GM18499 (cell line): ENCODE data around the gene TAF4B.
"Not testable (repeated sequence)": the region's sequence is repeated elsewhere in the genome, so short reads cannot be mapped to it uniquely, and the experiment has no call there.

ENCODE experiments used
- ATAC-seq: cut with Tn5 transposase; IDR thresholded peaks from one replicate; pipeline ENCODE4 v1.9.1; 2021; ENCODE audit warnings: moderate number of reproducible peaks; ENCODE audit not compliant: insufficient read depth, unreplicated experiment

Gene TAF4B

DNA sequence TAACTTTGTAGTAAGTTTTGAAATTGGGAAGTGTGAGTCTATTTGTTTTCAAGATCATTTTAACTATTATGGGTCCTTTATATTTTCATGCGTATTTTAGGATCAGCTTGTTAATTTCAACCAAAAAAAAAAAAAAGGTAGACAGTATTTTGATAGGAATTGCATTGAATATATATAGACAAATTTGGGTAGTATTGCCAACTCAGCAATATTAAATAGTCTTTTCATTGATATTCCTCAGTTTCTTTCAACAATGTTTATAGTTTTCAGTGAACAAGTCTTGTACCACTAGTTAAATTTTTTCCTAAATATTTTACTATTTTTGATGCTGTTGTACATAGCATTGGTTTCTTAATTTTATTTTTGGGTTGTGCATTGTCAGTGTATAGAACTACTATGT is 149.9 kb downstream of the TAF4B start:
- no peak for ATAC-seq

DNA sequence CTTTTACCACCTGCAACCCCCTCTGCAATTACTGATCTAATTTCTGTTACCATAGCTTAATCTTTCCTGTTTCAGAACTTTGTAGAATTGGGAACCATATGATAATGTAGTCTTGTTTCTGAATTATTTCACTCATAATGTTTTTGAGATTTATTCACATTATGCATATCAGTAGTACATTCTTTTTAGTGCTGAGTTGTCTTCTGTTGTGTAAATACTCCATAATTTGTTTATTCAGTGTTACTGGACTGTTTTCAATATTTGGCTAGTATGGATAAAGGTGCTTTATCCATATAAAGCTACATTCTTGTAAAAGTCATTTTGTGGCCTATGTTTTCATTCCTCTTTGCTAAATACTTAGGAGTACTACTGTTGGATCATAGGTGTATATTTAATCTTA is 152.5 kb downstream of the TAF4B start:
- ATAC-seq = no peak

DNA sequence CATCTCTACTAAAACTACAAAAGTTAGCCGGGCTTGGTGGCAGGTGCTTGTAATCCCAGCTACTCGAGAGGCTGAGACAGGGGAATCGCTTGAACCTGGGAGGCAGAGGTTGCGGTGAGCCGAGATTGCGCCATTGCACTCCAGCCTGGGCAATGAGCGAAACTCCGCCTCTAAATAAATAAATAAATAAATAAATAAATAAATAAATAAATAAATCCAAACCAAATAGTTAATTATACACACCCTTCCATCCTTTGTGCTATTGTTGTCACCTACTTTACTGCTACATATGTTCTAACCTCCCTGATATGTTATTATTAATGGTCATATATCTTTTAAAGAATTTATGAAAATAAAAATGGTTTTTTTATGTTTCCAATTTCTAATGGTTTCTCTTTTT is 155.3 kb downstream of the TAF4B start:
- ATAC-seq = not testable (repeated sequence)

DNA sequence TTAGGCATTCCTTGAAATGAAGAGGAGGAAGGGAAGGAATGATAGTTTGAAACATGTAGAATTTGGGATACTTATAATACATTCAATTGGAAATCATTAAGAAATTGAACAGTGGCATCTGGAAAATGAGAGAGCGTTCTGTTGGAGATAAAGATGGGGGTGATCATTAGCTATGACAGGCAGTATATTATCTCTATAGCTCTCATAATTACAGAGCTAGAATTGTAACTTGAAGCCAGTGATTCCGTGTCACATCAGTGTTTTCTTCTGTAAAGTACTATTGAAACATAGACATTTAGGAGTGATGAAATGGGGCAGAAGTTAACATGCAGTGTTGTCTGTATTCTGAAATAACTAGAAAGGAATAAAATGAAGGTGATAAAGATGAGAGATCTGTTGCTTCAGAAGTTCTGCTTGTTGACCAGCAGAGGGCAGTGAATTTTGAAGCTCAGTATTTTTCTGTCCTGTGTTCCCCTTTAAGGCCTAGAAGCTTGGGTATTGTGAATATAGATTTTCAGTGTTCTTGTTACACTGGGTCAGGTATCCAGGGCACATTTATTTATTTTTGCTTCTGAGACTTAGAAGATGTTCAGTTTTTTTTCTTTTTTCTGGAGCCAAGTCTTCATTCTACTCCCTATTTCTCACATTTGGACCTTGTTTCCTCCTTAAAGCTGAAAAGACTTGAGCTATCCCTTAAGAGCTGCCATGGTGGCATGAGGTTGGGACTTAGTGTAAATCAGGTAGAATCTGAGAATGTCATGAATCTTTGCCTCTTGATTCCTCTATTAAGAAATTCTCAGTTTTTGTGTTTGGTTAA is 157.4 kb downstream of the TAF4B start:
- ATAC-seq = no peak

DNA sequence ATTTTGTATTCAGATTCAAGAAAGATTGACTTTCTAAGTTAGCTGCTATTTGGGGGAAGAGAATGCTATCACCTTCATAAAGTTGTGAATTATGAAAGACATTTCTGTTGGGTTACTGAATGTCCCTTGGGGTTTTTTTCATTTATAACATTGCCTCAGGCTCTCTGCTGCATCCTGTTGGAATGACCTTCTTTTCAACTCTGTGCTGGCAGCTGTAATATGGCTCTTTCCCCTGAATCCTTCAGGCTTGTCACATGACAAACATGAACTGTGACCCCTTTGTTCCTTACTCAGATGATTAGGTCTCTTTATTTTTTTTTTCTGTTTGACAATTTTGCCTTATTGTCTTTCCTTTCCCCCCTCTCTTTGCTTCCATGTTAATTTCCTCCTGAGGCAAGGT is 159.8 kb downstream of the TAF4B start:
- ATAC-seq = no peak

DNA sequence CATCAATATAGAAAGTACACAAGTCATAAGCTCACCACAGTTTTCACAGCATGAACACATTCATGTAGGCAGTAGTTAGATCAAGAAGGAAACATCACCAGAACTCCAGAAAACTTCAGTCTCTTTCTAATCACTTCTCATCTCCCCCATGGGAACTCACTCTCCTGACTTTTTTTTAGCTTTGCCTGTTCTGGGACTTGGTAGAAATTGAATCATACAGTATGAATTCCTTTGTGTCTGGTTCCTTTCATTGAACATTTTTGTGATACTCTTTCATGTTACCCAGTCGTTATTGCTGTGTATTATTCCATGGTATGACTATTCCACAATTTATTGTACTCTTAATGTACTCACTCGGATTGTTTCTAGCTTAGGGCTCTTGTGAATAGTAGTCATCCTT is 160.2 kb downstream of the TAF4B start:
- ATAC-seq = no peak

DNA sequence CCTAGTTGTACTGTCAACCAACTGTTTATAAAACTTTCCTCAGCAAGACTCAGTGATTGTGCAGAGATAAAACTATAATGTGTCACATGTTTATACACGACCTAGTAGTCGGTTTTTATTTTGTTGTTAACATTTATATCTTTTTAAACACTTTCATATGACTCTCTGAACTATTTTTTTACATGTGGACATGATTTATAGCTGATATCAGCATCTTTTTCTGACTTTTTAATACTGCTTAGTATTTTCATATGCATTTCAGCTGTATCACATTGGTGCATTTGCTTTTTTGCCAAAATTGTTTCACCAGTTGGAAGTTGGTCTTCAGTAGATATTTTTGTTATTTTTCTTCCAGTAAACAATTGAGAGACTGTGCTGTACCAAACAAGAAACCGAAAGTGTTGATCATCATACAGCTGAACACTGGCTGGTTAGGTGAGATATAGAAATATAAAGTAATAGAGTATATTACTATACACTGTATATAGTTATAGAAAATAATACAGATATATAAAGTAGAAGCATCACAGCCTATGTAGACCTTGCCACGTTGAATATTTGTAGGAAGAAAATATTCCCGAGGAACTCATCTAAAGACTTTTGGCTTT is 167.9 kb downstream of the TAF4B start:
- ATAC-seq = no peak

DNA sequence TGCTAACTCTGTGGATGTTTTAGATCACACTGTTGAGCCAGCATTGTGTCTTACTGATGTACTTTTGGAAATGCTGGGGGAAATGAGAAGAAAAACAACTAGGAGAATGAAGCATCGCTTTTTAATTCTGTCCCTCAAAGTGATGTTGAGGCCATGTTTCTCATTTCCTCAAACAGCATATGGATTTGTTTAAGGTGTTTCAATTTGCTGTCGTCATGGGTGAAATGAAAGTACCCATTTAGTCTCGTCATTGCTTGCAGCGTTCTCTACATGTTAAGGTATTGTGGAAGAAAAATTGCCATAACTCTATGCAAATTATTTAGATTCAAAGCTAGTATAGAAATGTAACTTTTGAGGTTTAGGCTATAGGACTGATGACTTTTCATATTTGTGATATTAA is 170.8 kb downstream of the TAF4B start:
- ATAC-seq = no peak

DNA sequence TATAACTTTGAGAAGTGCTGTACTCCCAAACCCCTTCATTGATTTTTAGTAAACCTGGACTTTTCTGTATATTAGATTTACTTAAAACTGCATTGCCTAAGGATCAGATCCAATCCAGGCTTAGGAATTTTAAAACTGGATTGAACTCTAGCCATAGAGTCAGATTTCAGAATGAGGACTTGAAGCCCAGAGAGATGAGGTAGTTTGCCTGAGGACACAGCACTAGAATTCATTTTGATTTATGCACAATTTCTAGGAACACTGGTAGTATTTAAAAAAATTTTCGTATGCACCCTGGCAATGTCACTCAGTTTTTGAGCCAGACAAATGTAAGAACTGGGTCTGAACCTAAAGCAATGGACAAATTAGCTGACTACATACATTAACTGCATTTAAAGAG is 177.2 kb downstream of the TAF4B start:
- ATAC-seq = no peak

DNA sequence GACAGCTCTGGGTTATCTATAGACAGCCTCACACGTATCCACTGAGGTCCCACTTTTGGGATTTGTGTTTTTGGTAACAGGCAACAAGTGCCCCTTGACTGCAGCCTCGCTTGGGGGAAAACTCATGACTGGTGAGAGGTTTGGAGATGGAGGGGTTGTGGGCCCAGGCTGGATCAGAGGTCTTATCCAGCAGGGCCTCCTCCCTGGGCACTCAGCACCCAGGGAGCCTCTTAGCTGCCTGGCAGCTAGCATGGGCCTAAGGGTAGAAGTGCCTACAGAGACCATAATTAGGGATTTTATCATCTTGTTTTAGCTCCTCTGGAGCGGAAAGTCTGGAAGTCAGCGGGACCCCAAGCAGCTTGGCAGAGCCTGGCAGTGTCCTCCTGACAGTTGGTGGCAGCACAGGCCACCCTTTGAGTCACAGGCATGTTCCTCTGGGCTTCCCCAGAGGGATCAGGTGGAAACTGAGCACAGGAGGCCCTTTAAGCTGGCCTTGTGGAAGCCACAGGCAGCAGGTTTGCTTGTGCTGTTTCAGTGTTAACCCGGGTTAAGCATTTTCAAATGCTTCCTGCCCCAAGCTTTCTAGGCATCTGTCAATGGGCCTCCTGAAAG is 179.1 kb downstream of the TAF4B start:
- ATAC-seq = peak; percentile 64

DNA sequence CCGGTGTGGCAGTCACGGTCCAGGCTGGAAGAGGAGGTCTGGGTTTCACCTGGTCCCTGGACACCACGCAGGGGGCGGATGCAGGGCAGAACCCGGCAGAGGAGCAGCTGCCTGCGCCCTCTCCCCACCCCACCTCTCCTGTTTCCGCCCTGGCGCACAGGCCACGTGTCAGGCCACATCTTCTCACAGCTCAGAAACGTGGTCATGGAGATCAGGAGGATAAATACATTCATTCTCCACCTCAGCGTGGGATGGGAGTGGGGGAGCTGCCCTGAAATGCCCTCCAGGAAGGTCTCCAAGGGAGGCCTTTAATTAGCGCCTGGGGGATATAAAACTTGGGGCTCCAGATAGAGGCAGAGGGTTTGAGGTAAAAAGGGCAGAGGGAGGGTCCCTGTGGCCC is 180.1 kb downstream of the TAF4B start:
- no peak for ATAC-seq

DNA sequence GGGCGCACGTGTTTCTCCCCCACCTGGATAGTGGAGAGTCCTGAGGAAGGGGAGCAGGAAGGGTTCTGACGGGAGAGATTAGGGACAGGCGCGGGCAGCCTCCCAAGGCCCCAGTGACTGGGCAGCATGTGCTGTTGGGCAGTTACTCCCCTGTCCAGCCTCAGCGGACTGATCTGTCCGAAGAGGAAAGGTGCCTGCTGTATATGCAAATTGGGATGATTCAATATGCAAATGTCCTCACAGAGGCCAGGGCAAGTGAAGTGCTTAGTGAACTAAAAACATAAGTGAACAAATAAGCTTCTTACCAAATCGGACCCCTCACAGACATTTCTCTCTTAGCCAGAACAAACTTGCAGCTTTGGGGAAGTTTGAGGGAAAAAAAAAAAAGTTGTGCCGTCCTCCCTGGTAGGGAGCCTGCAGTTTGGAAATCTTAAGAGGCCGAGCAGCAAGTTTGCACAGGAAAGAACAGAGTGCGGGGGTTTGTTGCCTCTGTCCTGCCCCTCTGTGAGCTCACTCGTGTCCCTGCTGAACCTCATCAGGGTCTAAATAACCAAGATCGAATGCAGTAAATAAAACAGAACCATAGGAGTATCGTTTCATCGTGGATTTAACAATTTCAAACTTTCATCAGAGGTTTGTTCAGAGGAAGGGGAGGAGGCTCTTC is 180.7 kb downstream of the TAF4B start:
- ATAC-seq = no peak

DNA sequence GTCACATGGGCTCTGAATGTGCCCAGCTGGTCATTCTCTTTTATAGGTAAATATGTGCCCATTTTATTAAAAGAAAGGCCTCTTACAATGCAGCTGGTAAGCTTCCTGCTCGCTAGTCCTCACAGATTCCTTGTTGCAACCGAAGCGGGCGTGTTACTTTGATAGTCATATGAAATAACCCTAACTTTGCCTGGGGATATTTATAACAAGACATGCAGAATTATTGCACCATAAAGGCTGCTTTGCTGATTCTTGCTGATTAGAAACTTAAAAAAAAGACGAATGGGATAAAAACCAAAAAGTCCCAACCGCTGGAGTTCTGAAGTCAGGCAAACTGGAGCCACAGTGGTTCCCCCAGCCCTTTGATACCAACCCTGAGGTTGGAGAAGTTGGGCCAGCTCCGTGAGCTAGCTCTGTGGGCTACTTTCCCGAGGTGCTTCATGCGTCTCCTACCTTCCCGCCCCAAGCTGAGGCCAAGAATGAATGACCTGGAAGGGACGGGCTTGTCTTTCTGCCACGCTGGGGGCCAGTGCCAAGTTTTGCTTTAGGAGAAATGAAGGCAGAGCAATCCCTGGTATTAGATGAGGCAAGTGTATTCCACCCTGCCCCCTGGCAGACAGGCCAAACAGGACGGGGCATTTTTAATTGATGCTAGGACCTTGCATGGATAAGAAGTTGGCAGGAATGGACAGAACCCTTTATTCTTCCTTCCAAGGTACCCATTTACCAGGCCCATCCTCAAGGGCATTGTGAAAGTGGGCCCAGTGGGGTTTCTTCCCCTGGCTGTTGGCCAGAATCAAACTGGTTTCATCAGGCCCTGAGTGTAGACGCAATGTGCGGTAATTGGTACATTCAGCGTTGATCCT is 181.7 kb downstream of the TAF4B start:
- no peak for ATAC-seq

DNA sequence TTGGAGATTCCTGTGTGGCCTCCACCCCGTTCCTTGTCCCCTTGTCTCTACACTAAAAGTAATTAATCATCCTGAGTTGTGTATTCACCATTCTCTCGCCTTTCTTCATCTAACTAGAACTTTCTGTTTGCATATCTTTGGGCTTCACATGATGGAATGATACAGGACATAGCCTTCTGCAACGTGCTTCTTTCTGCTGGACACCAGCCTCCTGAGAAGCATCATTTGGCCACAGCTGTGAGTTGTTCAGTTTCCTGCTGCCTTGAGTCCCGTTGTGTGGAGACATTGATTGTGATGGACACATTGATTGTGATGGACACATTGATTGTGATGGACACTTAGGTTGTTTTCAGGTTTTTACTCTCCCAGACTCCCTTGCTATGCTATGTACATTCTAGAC is 182.8 kb downstream of the TAF4B start:
- ATAC-seq = no peak

DNA sequence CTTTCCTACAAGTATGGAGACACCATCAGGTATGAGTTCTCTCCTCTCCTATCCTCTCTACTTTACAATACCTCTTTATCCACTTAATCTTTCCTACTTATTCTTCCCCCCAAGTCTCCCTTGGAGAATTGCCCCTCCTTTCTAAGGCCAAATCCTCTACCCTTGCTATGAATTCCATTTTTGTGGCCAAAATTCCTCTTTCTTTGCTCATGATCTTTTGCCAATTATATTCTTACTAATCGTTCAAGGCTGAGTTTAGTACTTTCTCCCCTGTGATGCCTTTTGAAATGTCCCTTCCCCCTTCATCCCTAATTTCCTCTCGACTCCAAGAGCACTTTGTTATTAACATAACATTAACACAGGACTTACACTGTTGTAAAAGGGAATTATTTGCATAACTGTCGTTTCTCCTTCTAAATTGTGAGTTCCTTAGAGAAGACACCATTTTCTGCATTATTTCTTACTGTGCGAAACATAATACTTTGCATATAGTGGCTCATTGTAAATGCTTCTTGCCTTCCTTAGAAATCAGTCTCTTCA is 188.7 kb downstream of the TAF4B start:
- ATAC-seq = no peak

DNA sequence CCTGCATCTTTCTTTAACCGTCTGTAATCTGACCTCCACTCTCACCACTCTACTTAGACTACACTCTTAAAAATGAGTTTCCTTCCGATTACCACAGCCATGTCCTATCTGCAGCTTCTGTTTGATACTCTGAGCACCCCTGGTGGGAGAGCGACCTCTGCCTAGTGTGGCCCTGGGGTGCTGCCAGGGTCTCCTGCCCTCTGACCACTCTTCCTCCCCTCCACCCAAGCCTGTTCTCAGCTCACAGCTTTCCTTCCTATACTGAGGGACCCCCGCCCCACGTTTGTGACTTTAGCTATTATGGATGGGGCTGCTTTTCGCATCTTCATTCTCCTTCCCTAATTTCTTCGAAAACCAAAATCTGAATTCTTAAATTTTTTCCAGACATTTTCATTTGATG is 189.4 kb downstream of the TAF4B start:
- no peak for ATAC-seq

DNA sequence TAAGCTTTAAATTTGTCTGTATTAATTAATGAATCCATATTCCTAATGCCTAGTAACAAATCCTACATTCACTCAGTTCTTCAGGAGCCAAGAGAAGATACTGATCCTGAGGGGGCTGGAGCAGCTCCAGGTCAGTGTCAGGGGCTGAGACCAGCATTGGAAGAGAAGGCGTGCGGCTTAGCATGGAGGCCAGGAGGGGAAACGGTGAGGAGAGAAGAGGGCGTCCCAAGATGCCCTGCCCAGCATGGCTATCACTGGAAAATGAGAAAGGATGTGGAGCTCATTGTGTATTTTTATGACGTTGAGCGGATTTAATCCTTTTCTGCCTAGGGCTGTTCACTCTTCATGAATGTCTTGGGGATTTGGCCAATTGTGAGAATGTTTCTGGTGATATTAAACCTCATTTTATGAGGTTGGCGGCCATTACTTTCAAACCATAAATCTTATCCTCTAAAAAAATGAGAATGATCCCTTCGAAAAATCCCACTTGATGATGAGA is 190.5 kb downstream of the TAF4B start:
- no peak for ATAC-seq

DNA sequence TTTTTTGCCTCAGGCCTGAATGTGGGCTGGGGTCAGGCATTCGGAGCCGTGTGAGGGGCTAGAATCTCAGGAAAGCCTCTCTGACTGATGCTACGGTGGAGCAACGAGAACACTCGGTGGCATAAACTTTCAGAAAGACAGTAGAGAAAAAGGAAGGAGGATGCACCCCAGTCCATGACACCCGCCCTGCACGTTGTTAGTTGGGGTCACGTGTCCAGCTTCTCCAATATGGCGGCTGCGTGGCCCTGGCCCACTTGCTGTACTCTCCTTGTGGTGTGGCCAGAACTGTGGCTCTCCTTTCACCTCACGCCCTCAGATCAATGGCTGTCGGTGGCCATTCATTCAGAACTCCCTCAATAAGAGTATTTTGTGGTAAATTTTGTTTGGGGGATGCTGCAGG is 190.9 kb downstream of the TAF4B start:
- ATAC-seq = no peak

DNA sequence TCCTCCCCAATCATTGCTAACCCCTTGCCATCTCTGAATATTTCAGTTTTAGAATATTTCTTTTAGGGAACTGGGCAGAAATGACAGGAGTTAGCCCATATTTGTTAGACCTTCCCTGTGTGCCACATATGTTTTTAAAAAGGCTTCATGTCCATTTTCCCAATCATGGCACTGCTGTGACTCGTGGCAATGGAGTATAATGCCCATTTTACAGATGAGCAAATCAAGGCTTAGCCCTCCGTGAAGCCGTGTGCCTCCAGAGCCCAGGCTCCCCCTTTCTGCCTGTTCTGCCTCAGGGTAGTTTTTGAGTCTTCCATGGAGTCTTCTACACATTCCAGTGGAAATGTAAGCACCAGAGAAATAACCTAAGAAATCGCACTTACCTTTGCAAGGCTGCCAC is 192.0 kb downstream of the TAF4B start:
- ATAC-seq = no peak

DNA sequence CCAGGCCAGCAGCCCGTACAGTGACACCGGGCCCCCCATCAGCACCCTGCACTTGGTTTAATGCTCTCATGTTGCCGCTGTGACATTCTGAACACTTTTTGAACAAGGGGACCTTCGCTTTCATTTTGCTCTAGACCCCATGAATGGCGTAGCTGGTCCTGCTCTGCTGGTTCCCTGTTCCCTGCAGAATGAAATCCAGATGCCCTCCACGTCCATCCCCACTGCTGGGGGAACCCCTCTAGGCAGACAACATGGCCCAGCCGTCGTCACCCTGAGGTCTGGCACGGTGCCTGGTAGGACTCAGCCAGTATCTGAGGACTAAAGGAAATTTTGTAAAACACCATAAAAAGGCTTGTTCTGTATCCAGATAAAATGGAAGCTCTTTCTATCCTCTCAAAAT is 193.5 kb downstream of the TAF4B start:
- no peak for ATAC-seq
